ENCODE results near the gene RGMA.
"Not testable (repeated sequence)": the region's sequence is repeated elsewhere in the genome, so short reads cannot be mapped to it uniquely, and the experiment has no call there.

DNA sequence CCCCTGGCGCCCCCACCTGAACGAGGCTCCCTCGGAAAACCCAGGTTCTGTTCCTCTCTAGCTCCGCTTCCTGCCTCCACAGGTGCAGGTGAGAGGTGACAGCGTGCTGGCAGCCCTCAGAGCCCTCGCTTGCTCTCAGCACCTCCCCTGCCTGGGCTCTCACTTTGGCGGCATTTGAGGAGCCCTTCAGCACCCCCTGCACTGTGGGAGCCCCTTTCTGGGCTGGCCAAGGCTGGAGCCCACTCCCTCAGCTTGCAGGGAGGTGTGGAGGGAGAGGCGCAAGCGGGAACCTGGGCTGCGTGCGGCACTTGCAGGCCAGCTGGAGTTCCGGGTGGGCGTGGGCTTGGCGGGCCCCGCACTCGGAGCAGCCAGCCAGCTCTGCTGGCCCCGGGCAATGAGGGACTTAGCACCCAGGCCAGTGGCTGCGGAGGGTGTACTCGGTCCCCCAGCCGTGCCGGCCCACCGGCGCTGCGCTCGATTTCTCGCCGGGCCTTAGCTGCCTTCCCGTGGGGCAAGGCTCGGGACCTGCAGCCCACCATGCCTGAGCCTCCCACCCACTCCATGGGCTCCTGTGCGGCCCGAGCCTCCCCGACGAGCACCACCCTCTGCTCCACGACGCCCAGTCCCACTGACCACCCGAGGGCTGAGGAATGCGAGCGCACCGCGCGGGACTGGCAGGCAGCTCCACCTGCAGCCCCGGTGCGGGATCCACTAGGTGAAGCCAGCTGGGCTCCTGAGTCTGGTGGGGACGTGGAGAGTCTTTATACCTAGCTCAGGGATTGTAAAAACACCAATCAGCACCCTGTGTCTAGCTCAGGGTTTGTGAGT lies 57.2 kb downstream of the RGMA start:
- TF ChIP-seq, protein P1, sequence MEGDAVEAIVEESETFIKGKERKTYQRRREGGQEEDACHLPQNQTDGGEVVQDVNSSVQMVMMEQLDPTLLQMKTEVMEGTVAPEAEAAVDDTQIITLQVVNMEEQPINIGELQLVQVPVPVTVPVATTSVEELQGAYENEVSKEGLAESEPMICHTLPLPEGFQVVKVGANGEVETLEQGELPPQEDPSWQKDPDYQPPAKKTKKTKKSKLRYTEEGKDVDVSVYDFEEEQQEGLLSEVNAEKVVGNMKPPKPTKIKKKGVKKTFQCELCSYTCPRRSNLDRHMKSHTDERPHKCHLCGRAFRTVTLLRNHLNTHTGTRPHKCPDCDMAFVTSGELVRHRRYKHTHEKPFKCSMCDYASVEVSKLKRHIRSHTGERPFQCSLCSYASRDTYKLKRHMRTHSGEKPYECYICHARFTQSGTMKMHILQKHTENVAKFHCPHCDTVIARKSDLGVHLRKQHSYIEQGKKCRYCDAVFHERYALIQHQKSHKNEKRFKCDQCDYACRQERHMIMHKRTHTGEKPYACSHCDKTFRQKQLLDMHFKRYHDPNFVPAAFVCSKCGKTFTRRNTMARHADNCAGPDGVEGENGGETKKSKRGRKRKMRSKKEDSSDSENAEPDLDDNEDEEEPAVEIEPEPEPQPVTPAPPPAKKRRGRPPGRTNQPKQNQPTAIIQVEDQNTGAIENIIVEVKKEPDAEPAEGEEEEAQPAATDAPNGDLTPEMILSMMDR (IDR thresholded peaks at IDR 0.05), result not testable (repeated sequence)
- not testable (repeated sequence) for TF ChIP-seq ZFX (IDR thresholded peaks at IDR 0.05; ENCODE audit: borderline replicate concordance)
